A549 (cell line): ENCODE measurements around the gene PTEN.

ENCODE experiments used
- BCL3 ChIP-seq: fragments of >200 bp; sonication (Bioruptor Twin); formaldehyde crosslinking; IDR thresholded peaks from 3 replicates; pipeline ENCODE4 v1.6.1; 2016
- CEBPB ChIP-seq, 2 experiments: fragments of >200 bp in 1 of 2; sonication (Bioruptor Twin) in 1 of 2; formaldehyde crosslinking in 1 of 2; IDR thresholded peaks; 2 replicates each; pipeline ENCODE4 v1.6.1; 2012 to 2016
- CHD4 ChIP-seq: fragments of 200-600 bp; sonication (generic); IDR thresholded peaks from 2 replicates; pipeline ENCODE4 v1.6.1; 2016; ENCODE audit warnings: antibody characterized with exemption, mild to moderate bottlenecking, borderline replicate concordance
- EHMT2 ChIP-seq: fragments of 200-600 bp; sonication (generic); IDR thresholded peaks from 2 replicates; pipeline ENCODE4 v1.6.1; 2016; ENCODE audit warnings: antibody characterized with exemption, low read depth, mild to moderate bottlenecking, moderate library complexity
- EP300 ChIP-seq, 2 experiments: fragments of >200 bp; sonication (Bioruptor Twin); formaldehyde crosslinking; IDR thresholded peaks; 2 replicates in 1 of 2; 3 replicates in 1 of 2; pipeline ENCODE4 v1.6.1; 2016 to 2017
- KDM1A ChIP-seq: fragments of 200-600 bp; sonication (generic); IDR thresholded peaks from 2 replicates; pipeline ENCODE4 v1.6.1; 2016; ENCODE audit warnings: low read depth, mild to moderate bottlenecking
- POLR2A ChIP-seq: IDR thresholded peaks from 2 replicates; pipeline ENCODE4 v1.6.1; 2012; ENCODE audit warnings: mild to moderate bottlenecking, low read length
- RAD21 ChIP-seq, 2 experiments: fragments of >200 bp in 1 of 2; sonication (Bioruptor Twin) in 1 of 2; formaldehyde crosslinking in 1 of 2; IDR thresholded peaks in 1 of 2; conservative IDR thresholded peaks in 1 of 2; 2 replicates in 1 of 2; 3 replicates in 1 of 2; pipeline ENCODE4 v1.6.1; 2012 to 2018; ENCODE audit warnings: inconsistent platforms in 1 of 2
- RCOR1 ChIP-seq: fragments of 150-350 bp; IDR thresholded peaks from 2 replicates; pipeline ENCODE4 v1.6.1; 2014; ENCODE audit warnings: antibody characterized with exemption, low read length, low read depth
- USF2 ChIP-seq: fragments of 450-650 bp; IDR thresholded peaks from 2 replicates; pipeline ENCODE4 v1.6.1; 2014; ENCODE audit warnings: antibody characterized with exemption
- TF ChIP-seq, protein P1 (sequence below): fragments of >200 bp; sonication (Bioruptor Twin); formaldehyde crosslinking; IDR thresholded peaks from 3 replicates; pipeline ENCODE4 v1.5.1; 2016
- TF ChIP-seq, protein P2 (sequence below): IDR thresholded peaks from 2 replicates; pipeline ENCODE4 v1.6.1; 2012
- TF ChIP-seq, protein P3 (sequence below): fragments of 200-600 bp; sonication (generic); IDR thresholded peaks from 2 replicates; pipeline ENCODE4 v1.6.1; 2016; ENCODE audit warnings: antibody characterized with exemption, mild to moderate bottlenecking, moderate library complexity

GRCh38 chr10:87918254-87918859 lies 54.9 kb downstream of the PTEN start:
- TF ChIP-seq POLR2A: no peak
- TF ChIP-seq, protein P1, sequence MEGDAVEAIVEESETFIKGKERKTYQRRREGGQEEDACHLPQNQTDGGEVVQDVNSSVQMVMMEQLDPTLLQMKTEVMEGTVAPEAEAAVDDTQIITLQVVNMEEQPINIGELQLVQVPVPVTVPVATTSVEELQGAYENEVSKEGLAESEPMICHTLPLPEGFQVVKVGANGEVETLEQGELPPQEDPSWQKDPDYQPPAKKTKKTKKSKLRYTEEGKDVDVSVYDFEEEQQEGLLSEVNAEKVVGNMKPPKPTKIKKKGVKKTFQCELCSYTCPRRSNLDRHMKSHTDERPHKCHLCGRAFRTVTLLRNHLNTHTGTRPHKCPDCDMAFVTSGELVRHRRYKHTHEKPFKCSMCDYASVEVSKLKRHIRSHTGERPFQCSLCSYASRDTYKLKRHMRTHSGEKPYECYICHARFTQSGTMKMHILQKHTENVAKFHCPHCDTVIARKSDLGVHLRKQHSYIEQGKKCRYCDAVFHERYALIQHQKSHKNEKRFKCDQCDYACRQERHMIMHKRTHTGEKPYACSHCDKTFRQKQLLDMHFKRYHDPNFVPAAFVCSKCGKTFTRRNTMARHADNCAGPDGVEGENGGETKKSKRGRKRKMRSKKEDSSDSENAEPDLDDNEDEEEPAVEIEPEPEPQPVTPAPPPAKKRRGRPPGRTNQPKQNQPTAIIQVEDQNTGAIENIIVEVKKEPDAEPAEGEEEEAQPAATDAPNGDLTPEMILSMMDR: no peak
- no peak for TF ChIP-seq CEBPB (IDR thresholded peaks at IDR 0.05)
- TF ChIP-seq, protein P2, sequence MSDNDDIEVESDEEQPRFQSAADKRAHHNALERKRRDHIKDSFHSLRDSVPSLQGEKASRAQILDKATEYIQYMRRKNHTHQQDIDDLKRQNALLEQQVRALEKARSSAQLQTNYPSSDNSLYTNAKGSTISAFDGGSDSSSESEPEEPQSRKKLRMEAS: no peak
- TF ChIP-seq BCL3: no peak
- no peak for TF ChIP-seq RAD21 (conservative IDR thresholded peaks at IDR 0.05 in 1 of 2, IDR thresholded peaks at IDR 0.05 in 1 of 2)
- no peak for TF ChIP-seq EHMT2
- TF ChIP-seq EP300 (IDR thresholded peaks at IDR 0.05): no peak
- no peak for TF ChIP-seq KDM1A
- TF ChIP-seq RCOR1: no peak
- no peak for TF ChIP-seq CHD4
- TF ChIP-seq, protein P3, sequence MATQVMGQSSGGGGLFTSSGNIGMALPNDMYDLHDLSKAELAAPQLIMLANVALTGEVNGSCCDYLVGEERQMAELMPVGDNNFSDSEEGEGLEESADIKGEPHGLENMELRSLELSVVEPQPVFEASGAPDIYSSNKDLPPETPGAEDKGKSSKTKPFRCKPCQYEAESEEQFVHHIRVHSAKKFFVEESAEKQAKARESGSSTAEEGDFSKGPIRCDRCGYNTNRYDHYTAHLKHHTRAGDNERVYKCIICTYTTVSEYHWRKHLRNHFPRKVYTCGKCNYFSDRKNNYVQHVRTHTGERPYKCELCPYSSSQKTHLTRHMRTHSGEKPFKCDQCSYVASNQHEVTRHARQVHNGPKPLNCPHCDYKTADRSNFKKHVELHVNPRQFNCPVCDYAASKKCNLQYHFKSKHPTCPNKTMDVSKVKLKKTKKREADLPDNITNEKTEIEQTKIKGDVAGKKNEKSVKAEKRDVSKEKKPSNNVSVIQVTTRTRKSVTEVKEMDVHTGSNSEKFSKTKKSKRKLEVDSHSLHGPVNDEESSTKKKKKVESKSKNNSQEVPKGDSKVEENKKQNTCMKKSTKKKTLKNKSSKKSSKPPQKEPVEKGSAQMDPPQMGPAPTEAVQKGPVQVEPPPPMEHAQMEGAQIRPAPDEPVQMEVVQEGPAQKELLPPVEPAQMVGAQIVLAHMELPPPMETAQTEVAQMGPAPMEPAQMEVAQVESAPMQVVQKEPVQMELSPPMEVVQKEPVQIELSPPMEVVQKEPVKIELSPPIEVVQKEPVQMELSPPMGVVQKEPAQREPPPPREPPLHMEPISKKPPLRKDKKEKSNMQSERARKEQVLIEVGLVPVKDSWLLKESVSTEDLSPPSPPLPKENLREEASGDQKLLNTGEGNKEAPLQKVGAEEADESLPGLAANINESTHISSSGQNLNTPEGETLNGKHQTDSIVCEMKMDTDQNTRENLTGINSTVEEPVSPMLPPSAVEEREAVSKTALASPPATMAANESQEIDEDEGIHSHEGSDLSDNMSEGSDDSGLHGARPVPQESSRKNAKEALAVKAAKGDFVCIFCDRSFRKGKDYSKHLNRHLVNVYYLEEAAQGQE: no peak
- no peak for TF ChIP-seq USF2
